Stomach (tissue), 4 donors: ENCODE measurements around the gene C2CD2L.

Experiments
- CTCF ChIP-seq, 7 experiments: fragments of 450-650 bp in 4 of 7; fragments of 200-600 bp in 3 of 7; sonication (generic) in 3 of 7; IDR thresholded peaks; one replicate each; pipeline ENCODE4 v1.5.1; 2016 to 2019; ENCODE audit warnings: antibody characterized with exemption in 7 of 7, control low read depth in 2 of 7, mild to moderate bottlenecking in 1 of 7
- POLR2AphosphoS5 ChIP-seq, 3 donors: sonication (generic); formaldehyde crosslinking; IDR thresholded peaks; one replicate each; pipeline ENCODE4 v1.6.1; 2016; ENCODE audit warnings: antibody characterized with exemption in 3 of 3

GRCh38 chr11:119154178-119154577, 47.0 kb downstream of the C2CD2L start:
- TF ChIP-seq CTCF (IDR thresholded peaks at IDR 0.05) (no peak), POLR2AphosphoS5 (IDR thresholded peaks at IDR 0.05) (no peak)
